DOHH2 (cell line): ENCODE measurements around the gene PPID.

ENCODE experiments used
- H3F3A ChIP-seq: fragments of 200-600 bp; sonication (generic), shearing (Covaris generic); 2 replicates; pipeline ENCODE4 v1.6.0; 2016; ENCODE audit warnings: antibody characterized with exemption, mild to moderate bottlenecking; ENCODE audit not compliant: control insufficient read depth, insufficient read depth
- H3K27ac ChIP-seq: fragments of 200-600 bp; sonication (generic); 2 replicates; pipeline ENCODE4 v1.5.1; 2014; ENCODE audit warnings: low read depth, mild to moderate bottlenecking, low read length, moderate library complexity
- H3K27me3 ChIP-seq: fragments of 200-600 bp; sonication (generic); 2 replicates; pipeline ENCODE4 v1.6.1; 2014; ENCODE audit warnings: mild to moderate bottlenecking, low read length, mixed read lengths; ENCODE audit not compliant: control insufficient read depth
- H3K36me3 ChIP-seq: fragments of 200-600 bp; sonication (generic); 2 replicates; pipeline ENCODE4 v1.6.1; 2014; ENCODE audit warnings: mild to moderate bottlenecking, low read length, moderate library complexity, mixed read lengths; ENCODE audit not compliant: control insufficient read depth
- H3K4me1 ChIP-seq: fragments of 200-600 bp; sonication (generic); 2 replicates; pipeline ENCODE4 v1.6.1; 2014; ENCODE audit warnings: mild to moderate bottlenecking, low read length, mixed read lengths; ENCODE audit not compliant: control insufficient read depth
- H3K4me2 ChIP-seq: fragments of 200-600 bp; sonication (generic); 2 replicates; pipeline ENCODE4 v1.6.0; 2014; ENCODE audit warnings: mild to moderate bottlenecking, low read length, moderate library complexity
- H3K4me3 ChIP-seq: fragments of 200-600 bp; sonication (generic); 2 replicates; pipeline ENCODE4 v1.5.1; 2014; ENCODE audit warnings: mild to moderate bottlenecking, low read length, mixed read lengths
- H3K79me2 ChIP-seq: fragments of 200-600 bp; sonication (generic); 2 replicates; pipeline ENCODE4 v1.6.1; 2014; ENCODE audit warnings: mild to moderate bottlenecking, low read length, mixed read lengths; ENCODE audit not compliant: control insufficient read depth
- H3K9me2 ChIP-seq: fragments of 200-600 bp; sonication (generic); replicated peaks from 2 replicates; pipeline ENCODE4 v1.6.1; 2014; ENCODE audit warnings: mild to moderate bottlenecking, low read length, mixed read lengths; ENCODE audit not compliant: control insufficient read depth
- H3K9me3 ChIP-seq: fragments of 200-600 bp; sonication (generic); 2 replicates; pipeline ENCODE4 v1.6.1; 2014; ENCODE audit warnings: antibody characterized with exemption, low read length, mixed read lengths; ENCODE audit not compliant: control insufficient read depth, insufficient read depth
- H4K20me1 ChIP-seq: fragments of 200-600 bp; sonication (generic); 2 replicates; pipeline ENCODE4 v1.6.0; 2014; ENCODE audit warnings: low read depth, mild to moderate bottlenecking, antibody characterized with exemption, low read length, moderate library complexity; ENCODE audit not compliant: control insufficient read depth, insufficient read depth
- EZH2phosphoT487 ChIP-seq: fragments of 200-600 bp; sonication (generic); IDR thresholded peaks from 2 replicates; pipeline ENCODE4 v1.6.1; 2017; ENCODE audit warnings: borderline replicate concordance, mild to moderate bottlenecking, antibody characterized with exemption, low read length, moderate library complexity, mixed read lengths
- TF ChIP-seq, protein P1 (sequence below): fragments of 200-600 bp; sonication (generic); IDR thresholded peaks from one replicate; pipeline ENCODE4 v1.5.1; 2014; ENCODE audit warnings: antibody characterized with exemption, mild to moderate bottlenecking, low read depth, low read length; ENCODE audit not compliant: poor library complexity, severe bottlenecking

Gene PPID

GRCh38 chr4:158671915-158672806, 51.0 kb downstream of the PPID start, which contains the start of gene ETFDH:
TSS of gene ETFDH (plus strand) at chr4:158672296. CDS start at chr4:158672457, 161 bp downstream.
- H3K4me2 ChIP-seq = peak within 1 kb of the TSS; percentile 97
- peaks cover 5% of the 10 kb centered on the region; the same call in 1 of the 2 replicates for H4K20me1 ChIP-seq
- no peaks in the 10 kb centered on the region for H3K9me3 ChIP-seq
- TF ChIP-seq EZH2phosphoT487 = no peak
- TF ChIP-seq, protein P1, sequence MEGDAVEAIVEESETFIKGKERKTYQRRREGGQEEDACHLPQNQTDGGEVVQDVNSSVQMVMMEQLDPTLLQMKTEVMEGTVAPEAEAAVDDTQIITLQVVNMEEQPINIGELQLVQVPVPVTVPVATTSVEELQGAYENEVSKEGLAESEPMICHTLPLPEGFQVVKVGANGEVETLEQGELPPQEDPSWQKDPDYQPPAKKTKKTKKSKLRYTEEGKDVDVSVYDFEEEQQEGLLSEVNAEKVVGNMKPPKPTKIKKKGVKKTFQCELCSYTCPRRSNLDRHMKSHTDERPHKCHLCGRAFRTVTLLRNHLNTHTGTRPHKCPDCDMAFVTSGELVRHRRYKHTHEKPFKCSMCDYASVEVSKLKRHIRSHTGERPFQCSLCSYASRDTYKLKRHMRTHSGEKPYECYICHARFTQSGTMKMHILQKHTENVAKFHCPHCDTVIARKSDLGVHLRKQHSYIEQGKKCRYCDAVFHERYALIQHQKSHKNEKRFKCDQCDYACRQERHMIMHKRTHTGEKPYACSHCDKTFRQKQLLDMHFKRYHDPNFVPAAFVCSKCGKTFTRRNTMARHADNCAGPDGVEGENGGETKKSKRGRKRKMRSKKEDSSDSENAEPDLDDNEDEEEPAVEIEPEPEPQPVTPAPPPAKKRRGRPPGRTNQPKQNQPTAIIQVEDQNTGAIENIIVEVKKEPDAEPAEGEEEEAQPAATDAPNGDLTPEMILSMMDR = peak; percentile 95
- peaks cover 27% of the 10 kb centered on the region for H3K4me1 ChIP-seq
- peaks cover 17% of the 10 kb centered on the region for H3K36me3 ChIP-seq
- H3K27me3 ChIP-seq = no peaks in the 10 kb centered on the region
- no peaks in the 10 kb centered on the region; the same call in none of the 2 replicates for H3F3A ChIP-seq
- H3K27ac ChIP-seq = peak within 1 kb of the TSS; percentile 61
- peak within 1 kb of the TSS; percentile 96 for H3K4me3 ChIP-seq
- no peaks in the 10 kb centered on the region for H3K9me2 ChIP-seq
- H3K79me2 ChIP-seq = peaks cover 48% of the 10 kb centered on the region

DNA sequence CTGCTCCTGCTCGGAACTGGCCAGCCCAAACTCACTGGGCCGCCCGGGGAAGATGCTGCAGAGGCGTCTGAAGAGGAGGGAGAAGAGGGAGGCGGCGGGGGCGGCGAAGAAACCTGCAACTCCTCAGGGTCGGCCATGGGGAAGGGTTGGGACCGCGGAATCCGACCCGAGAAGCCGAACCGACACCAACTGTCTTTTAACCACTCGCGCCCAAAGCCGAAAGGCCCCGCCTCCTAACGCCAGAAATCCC, 51.6 kb downstream of the PPID start, which contains the start of gene C4orf46:
Gene C4orf46, minus strand, starts transcription at position 223 of the 250 bp plus-strand sequence. Its CDS starts 86 bp downstream, at position 137.
- Histone ChIP-seq H3K4me2 (peak within 1 kb of the TSS; percentile 97), H3K9me3 (no peaks in the 10 kb centered on the region), H3K27me3 (no peaks in the 10 kb centered on the region), H3K79me2 (peaks cover 48% of the 10 kb centered on the region), H3K4me1 (peaks cover 27% of the 10 kb centered on the region), H3K27ac (peak within 1 kb of the TSS; percentile 61), H3K4me3 (peak within 1 kb of the TSS; percentile 96), H3K9me2 (no peaks in the 10 kb centered on the region), H3K36me3 (peaks cover 20% of the 10 kb centered on the region), H3F3A (no peaks in the 10 kb centered on the region; the same call in none of the 2 replicates), H4K20me1 (peaks cover 5% of the 10 kb centered on the region; the same call in 1 of the 2 replicates)
- TF ChIP-seq, protein P1 = no peak
- no peak for TF ChIP-seq EZH2phosphoT487

DNA sequence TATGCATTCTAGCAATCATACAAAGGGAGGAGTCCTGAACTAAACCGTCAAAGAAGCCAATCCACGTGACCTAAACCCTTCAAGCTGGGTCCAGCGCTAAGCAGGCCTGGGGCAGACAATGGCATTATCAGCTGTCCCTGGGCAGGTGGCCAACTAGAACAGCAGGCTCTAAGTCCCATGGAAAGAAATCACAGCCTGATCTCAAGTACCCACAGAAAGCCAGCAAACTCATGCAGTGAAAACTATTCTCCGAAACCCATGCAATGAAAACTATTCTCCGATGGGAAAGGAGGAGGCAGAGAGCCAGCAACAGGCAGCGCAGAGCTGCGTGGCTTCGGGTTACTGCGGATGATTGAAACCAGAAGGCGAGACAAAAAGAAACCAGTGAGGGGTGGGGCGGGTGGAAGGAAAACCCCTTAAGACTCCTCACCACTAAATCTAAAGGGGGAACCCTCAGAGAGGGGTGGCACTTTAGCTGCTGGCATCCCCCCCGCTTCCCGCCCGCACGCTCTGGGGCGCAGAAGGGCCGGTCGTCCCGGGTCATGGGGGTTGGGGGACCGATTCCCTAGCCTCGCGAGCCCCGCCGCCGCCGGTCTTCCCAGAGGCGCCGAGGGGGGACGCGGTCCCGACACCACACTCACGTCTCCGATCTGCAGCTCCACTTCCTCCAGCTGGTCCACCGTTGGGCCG, 52.1 kb downstream of the PPID start:
- H3K4me2 ChIP-seq = peak overlapping the region; percentile 97
- peak overlapping the region; percentile 96 for H3K4me3 ChIP-seq
- H3K36me3 ChIP-seq = peaks cover 25% of the 10 kb centered on the region
- peaks cover 48% of the 10 kb centered on the region for H3K79me2 ChIP-seq
- H3K27ac ChIP-seq = peak overlapping the region; percentile 61
- H4K20me1 ChIP-seq = peaks cover 5% of the 10 kb centered on the region; the same call in 1 of the 2 replicates
- H3K27me3 ChIP-seq = no peaks in the 10 kb centered on the region
- H3K4me1 ChIP-seq = peaks cover 27% of the 10 kb centered on the region
- no peaks in the 10 kb centered on the region for H3K9me2 ChIP-seq
- H3K9me3 ChIP-seq = no peaks in the 10 kb centered on the region
- TF ChIP-seq, protein P1 = no peak
- TF ChIP-seq EZH2phosphoT487 = no peak
- no peaks in the 10 kb centered on the region; the same call in none of the 2 replicates for H3F3A ChIP-seq
